ENCODE data around the gene SEC24D.

The SEC24D gene

GRCh38 chr4:118845552-118846050, 9.7 kb upstream of the SEC24D start:
- no peak for DNase-seq (ENCODE audit: low read depth)

- no peak for DNase-seq (ENCODE audit: low read depth)
Measured at GRCh38 chr4:118843237-118843636, 7.3 kb upstream of the SEC24D start.

DNA sequence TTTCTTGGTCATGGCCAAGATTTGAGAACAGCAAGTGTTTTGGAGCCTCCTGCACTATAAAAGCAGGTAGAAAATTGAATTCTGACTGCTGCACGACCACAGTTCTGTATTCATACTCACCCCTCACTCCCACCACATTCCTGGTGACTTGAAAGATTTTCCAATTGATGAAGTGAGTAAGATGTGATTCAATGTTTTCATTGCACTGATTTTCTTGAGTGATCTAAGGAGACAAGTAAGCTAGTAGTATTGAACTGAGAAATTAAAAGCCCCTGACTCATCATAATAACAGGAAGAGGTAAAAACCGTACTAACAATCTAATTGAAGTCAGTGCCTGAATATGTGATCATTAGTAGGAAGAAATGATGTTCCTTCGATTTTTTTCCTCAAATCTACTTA, 6.1 kb upstream of the SEC24D start:
- no peak for DNase-seq (ENCODE audit: low read depth)

GRCh38 chr4:118839221-118839927, 3.4 kb upstream of the SEC24D start:
- no peak for DNase-seq (ENCODE audit: low read depth)

GRCh38 chr4:118837121-118837507, 1.2 kb upstream of the SEC24D start:
- DNase-seq (ENCODE audit: low read depth): no peak

DNA sequence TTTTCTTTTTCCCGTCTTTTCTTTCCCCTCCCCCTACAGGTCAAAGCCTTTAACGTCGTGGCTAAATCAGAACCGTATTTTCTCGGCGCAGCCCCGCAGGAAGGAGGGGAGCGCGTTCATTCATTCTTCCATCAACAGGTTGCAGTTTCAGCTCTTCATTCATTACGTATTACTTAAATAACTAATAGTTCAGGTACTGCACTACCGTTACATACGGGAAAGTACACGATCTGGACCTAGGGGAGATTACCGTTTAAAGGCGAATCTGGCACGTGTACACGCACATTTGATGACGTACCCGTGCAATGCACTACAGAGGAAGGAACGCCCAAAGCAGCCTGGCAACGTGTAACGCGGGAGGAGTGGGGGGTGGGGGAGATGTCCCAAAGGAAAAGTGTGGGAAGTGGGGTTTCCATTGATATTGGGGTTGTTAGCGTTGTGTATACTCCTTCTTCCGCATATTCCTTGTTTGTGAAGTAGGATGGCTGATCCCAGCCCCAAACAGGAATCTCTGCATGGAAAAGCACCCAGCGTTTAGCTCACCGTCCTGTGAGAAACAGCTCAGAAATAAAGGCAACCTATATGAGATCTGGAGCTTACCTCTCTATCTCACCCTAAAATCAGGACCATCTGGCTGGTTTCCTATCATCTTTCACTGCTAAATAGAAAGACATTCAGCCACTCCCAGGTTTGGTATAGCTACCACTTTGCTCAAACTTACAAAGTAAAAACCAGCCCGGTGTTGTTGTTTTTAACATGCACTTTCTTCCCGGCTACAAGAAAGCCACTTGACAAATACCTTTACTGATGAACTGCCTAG, 585 bp upstream of the SEC24D start:
- DNase-seq (ENCODE audit: low read depth): no peak

DNA sequence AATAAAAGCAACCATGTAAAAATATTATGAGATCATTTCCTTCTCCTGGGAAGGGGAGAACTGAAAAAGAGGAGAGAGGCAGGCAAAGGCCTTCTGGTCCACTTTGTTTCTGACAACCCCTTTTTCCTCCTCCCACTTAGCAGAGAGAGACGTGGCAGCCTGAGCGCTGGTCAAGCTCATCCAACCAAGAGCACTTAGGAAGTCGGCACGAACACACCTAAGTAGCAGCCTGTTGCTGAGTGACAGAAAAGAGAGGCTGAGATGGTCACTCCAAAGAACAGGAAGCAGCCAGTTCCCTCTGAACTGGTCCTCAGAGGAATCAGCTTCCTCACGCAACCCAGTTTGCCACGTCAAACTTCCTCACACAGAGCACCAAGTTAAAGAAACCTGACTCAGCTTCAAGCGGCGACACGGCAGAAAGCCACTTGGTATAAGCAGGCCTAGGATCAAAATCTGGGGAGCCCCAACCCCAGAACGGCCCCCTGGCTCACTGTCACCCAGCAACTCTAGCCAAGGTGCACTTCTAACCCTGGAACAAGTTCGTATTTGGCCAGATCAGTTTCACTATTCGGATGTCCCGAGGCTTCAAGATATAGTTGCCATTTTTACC, 861 bp downstream of the SEC24D start:
- peak; percentile 73 for DNase-seq (ENCODE audit: low read depth)

DNA sequence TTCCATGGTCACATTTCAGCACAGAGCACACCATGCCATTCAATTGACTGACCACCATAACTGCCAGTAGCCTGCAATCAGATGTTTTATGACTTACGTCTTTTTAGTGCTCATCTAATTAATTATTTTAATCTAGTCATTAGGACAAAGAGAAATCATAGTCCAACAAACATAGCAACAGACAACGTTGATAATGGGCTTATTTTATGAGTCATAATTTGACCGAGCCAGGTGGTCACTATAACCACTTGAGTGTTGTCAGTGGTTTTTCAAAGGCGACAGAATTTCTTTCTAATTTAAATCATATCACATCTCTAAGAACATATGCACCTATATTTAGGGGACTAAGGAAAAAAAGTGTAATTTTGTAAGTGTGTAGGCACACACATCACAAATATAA, 1.9 kb downstream of the SEC24D start:
- DNase-seq (ENCODE audit: low read depth): no peak

- no peak for DNase-seq (ENCODE audit: low read depth)
Measured at GRCh38 chr4:118833192-118833820, 2.6 kb downstream of the SEC24D start.

GRCh38 chr4:118829107-118829506, 6.8 kb downstream of the SEC24D start:
- no peak for DNase-seq (ENCODE audit: low read depth)

DNA sequence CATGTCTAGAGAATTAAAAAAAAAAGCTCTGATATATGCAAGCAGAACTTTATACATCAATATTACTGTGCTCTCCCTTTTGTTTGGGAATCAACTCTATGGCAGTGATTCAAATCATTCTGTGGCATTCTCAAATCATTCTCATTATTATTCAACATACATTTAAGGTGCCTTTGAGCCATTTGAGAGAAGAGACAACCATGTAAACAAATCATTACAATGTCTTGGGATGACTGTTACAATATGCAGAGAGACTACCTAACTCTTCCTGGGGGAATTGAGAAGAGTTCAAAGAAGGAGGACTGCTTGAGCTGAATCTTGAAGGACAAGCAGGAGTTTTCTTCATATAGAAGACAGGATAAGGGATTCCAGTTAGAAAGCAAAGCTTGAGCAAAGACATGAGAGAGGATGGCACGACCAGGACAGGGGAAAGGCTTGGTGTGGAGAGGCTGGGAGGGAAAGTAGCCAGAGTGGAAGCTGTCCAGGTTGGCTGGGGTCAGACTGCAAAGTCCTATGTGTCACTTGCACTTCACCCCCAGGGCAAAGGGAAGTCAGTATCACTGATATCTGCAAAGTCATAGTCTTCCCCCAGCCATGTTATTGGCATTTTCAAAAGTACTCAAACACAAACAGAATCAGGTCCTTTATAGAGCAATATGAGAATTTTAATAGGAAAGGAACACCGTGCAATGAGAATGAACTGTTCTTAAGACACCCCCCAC, 9.0 kb downstream of the SEC24D start:
- no peak for DNase-seq (ENCODE audit: low read depth)

DNA sequence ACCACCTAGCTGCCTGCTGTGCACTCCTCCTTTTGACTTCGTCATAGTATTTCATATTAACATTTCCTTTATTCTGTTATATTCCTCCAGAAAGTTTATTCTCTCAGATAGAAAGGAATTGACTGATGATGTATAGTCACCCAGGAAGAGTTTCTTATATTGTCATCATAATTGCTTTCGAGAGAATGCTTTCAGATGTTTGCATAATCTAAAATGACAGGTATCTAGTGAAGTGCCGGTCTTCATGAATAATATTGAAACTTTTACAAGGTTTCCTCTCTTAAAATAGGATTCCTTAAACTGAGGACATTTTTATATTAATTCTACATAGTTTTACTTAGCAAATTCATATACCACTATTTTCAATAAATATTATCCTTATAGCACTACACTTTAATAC, 10.1 kb downstream of the SEC24D start:
- DNase-seq (ENCODE audit: low read depth): no peak

- no peak for DNase-seq (ENCODE audit: low read depth)
Measured at GRCh38 chr4:118824141-118824540, 11.8 kb downstream of the SEC24D start.

- DNase-seq (ENCODE audit: low read depth): no peak
Measured at GRCh38 chr4:118823471-118823870, 12.5 kb downstream of the SEC24D start.

DNA sequence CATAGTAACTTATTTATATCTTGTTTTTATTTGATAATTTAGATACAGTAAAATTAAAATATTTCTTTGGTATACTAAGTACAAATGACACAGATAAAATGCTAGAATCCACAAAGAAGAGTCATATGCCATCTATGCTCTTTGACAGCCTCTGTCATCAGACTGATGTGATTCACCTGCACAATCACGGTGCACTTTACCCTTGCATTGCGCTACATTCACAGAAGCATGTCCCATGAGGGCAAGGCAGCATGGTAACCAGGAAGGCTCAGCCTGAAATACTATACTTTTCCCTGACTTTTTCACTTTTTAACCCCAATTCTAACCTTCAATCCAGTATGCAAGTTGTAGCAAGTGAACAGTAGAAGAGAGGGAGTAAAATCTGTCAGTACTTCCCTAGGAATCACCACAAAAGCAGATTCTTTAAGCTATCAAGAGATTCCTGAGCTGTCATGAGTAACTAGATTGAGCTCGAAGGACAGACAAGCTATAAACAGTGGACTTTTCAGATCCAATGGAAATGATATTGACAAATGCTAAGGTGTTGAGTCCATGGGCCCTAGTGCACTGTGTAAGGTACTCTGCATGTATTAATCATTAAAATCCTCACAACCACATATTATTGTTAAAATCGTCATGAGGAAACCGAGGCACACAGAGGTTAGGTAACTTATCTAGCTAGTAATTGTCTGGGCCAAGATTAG, 14.2 kb downstream of the SEC24D start:
- no peak for DNase-seq (ENCODE audit: low read depth)

- no peak for DNase-seq (ENCODE audit: low read depth)
Measured at GRCh38 chr4:118817178-118817930, 18.6 kb downstream of the SEC24D start.

DNA sequence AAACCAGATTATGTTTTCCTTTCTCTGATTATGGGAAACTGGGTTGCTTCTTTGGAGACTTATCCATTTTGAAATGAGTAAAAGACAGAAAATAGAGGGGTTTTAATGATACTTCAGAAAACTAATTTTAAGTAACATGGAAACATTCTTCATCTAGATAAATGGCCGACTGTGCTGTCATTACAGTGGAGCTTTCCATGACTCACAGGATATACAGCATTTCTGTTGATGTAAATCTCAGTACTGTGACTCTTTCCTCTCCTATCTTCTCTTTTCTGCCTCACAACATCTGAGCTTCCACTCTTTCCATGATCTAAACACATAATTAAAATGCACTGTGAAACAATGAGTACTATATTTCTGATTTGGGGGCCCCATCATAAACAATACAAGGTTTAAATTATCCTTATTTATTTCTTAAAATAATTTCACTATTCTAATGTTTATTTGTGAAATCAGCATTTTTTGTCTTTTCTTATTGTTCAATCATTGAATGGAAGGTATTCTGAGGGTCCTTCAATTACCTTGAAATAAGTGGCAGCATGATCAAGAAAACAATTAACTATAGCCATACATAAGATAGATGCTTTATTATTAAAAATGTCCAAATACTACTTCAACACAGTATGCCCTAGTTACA, 19.3 kb downstream of the SEC24D start:
- DNase-seq (ENCODE audit: low read depth): no peak

DNA sequence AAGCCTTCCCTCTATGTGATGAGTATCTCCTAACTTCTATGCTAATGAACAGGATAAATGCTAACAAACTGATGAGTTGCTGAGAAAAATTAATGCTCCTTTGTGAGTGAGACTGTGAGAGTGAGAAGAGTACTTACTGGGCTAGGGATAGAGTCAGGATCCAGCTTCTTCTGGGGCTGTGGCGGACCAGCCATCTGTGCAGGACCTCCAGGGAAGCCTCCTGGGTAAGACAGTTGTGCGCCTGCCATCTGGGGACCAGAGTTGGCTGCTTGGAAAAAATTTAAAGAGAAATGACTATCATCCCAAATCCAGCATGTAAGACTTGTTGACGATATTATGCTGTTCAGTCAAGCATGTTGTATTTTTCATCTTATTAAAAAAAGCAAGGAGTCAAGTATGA, 21.0 kb downstream of the SEC24D start:
- no peak for DNase-seq (ENCODE audit: low read depth)

DNA sequence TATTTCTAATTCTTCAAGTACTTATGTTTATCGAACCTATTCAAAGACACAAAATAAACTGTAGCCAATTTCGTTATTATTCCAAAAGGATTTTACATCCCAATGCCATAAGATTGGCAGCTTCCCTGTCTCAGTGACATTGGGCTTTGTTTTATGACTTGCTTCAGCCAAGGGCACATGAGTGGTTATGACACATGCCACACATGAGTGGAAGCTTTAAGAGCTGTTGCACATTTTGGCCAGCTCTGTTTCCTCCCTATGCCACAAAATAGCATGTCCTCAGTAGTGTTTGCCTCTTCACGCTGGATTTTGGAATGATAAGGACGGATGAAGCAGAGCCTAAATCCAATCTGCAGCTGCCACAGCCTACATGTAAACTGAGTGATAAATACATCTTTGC, 21.9 kb downstream of the SEC24D start:
- DNase-seq (ENCODE audit: low read depth): no peak

DNA sequence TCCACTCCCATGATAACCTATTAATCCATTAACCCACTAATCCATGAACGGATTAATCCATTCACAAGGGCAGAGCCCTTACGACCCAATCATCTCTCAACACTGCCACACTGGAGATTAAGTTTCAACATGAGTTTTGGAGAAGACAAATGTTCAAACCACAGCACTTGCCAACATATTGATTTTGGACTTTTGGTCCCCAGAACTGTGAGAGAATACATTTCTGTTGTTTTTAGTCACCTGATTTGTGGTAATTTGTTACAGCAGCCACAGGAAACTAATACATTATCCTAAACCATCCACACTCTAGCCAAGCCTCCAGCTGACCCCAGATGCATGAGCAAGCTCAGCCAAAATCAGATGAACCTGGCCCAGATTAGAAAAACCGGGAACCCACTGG, 22.4 kb downstream of the SEC24D start:
- no peak for DNase-seq (ENCODE audit: low read depth)
